CD1c-positive myeloid dendritic cell (primary cell): ENCODE data around the gene RUFY3.
"Not testable (repeated sequence)": the region's sequence is repeated elsewhere in the genome, so short reads cannot be mapped to it uniquely, and the experiment has no call there.

Experiments used
- DNase-seq: peaks from one replicate; pipeline ENCODE4 v3.0.0-alpha.2; 2016; ENCODE audit errors: extremely low spot score

The RUFY3 gene, protein sequence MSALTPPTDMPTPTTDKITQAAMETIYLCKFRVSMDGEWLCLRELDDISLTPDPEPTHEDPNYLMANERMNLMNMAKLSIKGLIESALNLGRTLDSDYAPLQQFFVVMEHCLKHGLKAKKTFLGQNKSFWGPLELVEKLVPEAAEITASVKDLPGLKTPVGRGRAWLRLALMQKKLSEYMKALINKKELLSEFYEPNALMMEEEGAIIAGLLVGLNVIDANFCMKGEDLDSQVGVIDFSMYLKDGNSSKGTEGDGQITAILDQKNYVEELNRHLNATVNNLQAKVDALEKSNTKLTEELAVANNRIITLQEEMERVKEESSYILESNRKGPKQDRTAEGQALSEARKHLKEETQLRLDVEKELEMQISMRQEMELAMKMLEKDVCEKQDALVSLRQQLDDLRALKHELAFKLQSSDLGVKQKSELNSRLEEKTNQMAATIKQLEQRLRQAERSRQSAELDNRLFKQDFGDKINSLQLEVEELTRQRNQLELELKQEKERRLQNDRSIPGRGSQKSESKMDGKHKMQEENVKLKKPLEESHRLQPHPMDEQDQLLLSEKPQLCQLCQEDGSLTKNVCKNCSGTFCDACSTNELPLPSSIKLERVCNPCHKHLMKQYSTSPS

DNA sequence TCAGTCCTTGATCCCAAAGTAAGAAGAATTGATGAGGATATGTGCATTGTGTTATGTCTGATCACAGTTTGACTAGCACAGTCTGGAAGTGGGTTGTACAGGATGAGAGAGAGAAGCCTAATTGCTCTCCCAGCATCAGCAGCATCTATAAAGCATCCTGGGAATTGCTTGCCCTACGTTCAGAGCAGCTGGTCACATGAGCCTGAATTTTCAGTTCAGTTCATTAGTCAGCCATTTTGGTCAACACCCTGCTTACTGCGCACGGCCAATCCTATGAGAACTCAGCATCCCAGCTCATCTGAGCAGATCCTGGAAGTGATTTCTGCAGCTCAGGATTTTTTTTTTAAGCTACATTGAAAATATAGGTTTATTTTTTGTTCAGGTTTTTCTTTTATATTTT lies at the start of gene RUFY3:
Gene RUFY3 (plus strand): TSS at position 218 of the 400 bp plus-strand sequence. CDS start 610 bp downstream, outside the sequence.
- DNase-seq, result no peak

DNA sequence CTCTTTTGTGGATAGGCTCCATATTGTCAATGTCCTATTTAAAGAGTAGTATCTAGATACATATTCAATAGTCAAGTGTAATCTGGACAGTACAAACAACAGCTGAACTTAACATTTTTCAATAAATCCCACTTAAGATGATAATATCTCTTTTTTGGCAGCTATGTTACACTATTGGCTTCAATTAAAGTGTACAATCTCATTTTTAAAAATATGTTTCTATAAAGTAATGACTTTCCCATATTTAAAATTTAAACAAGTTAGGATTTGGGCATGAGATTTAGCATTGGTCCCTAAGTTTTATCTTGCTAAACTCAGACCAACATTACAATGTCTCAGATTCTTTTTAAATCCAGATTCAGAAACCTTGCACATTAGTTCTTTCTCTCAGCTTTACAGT lies 47.6 kb upstream of the RUFY3 start:
- no peak for DNase-seq

DNA sequence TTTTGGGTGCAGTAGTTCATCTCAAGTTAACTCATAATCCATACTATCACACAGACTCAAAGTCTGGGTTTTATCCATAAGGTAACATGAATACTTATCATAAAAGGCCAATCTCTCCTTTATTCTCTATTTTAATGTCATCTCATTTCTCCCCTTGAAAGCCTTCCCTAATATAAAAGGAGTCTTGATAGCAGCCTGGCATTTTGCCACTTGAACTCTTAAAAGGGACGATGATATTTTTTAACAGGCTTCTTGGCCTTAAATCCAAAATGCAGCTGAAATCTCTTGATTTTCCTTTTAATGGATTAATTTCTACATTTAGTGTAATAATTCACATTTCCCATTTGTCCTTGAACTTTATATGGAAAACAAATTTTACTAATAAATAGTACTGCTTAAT lies 47.0 kb upstream of the RUFY3 start:
- no peak for DNase-seq

DNA sequence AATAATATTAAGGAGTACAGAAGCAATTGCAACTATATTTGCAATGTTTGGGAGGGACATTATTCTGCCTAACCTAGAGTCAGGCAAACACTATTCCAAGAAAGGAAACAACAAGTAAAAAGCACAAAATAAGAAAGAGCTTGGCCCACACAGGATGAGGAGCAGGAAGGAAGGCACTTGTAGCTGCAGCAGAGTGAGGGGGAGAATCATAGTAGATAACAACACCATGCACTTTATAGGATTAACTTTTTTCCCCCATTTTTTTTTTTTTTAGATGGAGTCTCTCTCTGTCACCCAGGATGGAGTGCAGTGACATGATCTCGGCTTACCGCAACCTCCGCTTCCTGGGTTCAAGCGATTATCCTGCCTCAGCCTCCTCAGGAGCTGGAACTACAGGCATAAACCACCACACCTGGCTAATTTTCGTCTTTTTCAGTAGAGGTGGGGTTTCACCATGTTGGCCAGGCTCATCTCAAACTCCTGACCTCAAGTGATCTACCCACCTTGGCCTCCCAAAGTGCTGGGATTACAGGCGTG lies 45.1 kb upstream of the RUFY3 start:
- DNase-seq, result no peak

DNA sequence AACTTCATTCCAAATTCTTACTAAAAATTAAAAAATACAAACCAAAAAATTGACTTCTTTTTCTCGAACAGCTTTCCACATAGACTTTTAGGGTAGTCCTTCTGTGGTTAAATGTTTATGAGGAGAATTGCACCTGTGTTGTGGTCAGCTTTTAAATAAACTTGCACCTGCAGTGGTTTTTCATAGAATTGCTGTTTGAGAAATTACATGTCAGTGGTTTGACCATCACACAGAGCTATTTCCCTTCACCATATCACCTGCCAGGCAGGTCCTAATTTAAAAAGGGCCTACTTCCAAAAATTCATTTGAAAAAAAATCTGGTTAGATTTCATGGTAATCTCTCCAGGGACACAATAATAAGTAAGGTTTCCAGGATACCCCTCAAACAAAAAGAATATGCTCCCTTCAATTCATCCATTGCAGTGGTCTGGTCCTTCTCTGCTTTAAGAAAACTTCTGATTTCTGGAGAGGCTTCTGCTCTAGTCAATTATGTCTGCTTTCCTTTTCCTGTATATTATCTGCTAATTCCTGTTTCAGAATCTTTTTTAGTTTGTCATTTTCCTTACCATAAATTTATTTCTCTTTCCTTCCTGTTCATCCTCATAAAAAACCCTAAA lies 43.3 kb upstream of the RUFY3 start:
- no peak for DNase-seq

DNA sequence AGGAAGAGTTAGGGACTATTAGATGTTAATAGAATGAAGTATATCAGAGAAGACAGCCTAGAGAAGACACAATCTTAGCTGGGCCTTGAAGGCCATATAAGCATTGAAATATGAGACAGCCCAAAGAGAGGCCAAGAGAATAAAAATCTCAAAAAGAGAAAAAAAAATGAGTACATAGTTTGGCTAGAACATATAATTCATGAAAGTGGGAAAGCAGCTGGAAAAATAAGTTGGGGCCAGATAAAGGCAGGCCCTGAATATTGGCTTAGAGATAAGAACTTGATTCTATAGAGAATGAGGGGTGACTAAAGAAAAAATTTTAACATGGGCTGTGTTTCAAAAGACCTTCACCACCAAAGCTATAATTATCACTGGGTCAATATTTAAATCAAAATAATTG lies 40.8 kb upstream of the RUFY3 start:
- DNase-seq, result no peak

DNA sequence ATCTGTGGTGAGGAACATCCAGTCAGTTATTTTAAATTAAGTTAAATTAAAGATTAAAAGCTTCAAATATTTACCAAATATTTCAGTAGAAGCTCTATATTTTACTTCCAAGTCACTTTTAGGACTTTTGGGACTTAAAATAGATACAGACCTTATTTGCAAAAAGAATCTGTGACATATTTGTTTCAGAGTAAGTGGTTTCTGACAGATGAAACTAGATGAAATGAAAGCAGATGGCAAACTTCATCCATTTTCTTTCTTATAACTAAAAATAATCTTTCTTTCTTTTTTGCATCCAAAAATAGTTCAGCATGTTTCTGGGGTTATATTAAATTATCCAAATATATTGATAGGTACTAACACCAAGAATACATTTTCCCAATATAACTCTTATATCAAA lies 40.1 kb upstream of the RUFY3 start:
- no peak for DNase-seq

DNA sequence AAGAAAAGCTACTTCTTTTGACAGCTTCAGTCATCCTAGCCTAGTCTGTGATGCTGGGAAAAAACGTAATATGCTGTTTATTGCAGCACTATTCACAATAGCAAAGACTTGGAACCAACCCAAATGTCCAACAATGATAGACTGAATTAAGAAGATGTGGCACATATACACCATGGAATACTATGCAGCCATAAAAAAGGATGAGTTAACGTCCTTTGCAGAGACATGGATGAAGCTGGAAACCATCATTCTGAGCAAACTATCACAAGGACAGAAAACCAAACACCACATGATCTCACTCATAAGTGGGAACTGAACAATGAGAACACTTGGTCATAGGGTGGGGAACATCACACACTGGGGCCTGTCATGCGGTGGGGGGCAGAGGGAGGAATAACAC lies 39.6 kb upstream of the RUFY3 start:
- not testable (repeated sequence) for DNase-seq

DNA sequence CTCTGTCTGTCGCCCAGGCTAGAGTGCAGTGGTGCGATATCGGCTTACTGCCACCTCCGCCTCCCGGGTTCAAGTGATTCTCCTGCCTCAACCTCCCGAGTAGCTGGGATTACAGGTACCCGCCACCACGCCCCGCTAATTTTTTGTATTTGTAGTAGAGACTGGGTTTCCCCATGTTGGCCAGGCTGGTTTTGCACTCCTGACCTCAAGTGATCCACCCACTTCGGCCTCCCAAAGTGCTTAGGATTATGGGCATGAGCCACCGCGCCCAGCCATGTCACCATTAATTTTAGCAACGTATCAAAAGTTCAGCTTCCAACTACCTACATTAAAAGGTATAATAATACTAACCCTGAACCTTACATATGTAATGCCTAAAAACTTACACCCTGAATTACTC lies 34.4 kb upstream of the RUFY3 start:
- no peak for DNase-seq

DNA sequence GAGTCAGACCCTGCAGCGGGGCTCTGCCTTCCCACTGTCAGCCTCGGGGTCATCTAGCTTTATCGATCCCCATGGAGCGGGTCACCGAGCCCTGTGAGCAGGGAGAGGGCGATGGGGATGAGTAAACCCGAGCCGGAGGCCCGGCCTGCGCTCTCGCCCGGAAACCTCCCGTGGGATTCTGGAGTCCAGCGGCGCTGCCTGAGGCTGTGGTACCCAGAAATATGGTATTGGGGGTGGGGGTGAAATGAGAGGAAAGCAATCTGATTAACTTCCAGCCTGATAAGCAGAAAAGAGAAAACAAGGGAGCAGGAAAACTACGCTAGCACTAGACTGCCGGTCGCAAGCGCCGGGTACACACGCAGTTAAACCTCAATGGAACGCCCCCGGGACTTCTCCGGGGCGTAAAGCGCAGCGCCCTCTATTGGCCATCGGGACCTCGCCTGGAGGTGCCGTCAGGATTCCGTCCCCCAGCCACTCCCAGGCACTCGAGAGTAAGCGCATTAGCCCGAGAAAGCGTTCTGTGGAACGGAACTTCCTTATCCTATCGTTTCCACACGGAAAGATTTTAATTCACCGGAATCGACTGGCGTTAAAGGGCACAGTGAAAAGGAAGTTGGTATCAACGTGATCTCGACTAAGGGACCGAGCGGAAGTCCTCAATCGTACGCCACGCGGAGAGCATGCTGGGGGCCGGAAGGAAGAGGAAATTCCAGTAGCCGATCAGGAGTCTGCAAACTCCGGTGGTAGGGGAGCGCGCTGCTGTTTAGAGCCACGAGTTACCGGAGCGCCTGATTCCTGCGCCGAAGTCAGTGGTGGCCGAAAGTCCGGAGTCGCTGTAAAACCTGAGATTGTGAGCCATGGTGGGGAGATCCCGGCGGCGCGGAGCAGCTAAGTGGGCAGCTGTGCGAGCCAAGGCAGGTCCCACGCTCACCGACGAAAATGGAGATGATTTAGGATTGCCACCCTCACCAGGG lies 33.7 kb upstream of the RUFY3 start, which contains the start of gene UTP3:
Gene UTP3 (plus strand): TSS at position 712 of the 974 bp plus-strand sequence. CDS start 146 bp downstream, at position 858.
- DNase-seq, result peak; percentile 98

DNA sequence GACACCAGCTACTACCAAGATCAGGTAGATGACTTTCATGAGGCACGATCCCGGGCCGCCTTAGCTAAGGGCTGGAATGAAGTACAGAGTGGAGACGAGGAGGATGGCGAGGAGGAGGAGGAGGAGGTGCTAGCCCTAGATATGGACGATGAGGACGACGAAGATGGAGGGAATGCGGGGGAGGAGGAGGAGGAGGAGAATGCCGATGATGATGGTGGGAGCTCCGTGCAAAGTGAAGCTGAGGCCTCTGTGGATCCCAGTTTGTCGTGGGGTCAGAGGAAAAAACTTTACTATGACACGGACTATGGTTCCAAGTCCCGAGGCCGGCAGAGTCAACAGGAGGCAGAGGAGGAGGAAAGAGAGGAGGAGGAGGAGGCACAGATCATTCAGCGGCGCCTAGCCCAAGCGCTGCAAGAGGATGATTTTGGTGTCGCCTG lies 33.0 kb upstream of the RUFY3 start:
- no peak for DNase-seq

DNA sequence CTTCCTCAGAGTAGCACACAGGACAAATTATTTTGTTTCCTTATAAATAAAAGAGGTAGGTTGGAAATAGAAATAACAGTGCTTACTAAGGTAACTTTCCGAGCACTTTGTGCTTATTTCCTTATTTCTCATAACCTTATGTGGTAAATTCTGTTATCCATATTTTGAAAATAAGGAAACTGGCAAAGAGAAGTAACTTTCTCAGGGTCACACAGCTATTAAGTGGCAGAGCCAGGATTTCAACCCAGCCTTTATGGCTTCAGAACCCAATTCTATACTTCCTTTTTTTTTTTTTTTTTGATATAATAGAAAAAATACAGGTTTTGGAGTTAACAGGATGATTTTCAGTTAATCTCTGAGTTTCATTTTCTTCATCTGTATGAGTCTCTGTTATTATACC lies 30.1 kb upstream of the RUFY3 start:
- peak; percentile 78 for DNase-seq

DNA sequence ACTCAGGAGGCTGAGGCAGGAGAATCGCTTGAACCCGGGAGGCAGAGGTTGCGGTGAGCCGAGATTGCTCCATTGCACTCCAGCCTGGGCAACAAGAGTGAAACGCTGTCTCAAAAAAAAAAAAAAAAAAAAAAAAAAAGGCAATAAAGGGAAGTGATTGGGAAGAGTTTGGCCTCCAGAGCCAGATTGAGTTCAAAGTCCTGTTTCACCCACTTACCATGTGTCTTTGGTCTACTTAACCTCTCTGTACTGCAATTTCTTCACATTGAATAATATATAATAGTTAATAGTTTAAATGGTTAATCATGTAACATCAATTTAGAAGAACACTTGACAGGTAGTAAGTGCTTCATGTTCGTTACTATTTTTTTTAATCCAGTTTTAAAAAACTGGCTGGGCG lies 27.1 kb upstream of the RUFY3 start:
- DNase-seq, result not testable (repeated sequence)

DNA sequence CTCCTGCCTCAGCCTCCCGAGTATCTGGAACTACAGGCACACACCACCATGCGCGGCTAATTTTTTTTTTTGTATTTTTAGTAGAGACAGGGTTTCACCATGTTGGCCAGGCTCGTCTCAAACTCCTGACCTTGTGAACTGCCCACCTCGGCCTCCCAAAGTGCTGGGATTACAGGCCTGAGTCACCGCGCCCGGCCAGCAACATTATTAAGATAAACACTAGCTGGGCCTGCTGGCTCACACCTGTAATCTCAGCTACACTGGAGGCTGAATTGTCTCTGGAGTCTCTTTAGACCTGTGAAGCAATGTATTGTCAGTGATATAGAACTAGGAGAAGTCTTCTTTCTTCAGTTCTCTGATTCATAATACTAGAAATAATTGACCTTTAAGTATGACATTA lies 23.3 kb upstream of the RUFY3 start:
- DNase-seq, result not testable (repeated sequence)

DNA sequence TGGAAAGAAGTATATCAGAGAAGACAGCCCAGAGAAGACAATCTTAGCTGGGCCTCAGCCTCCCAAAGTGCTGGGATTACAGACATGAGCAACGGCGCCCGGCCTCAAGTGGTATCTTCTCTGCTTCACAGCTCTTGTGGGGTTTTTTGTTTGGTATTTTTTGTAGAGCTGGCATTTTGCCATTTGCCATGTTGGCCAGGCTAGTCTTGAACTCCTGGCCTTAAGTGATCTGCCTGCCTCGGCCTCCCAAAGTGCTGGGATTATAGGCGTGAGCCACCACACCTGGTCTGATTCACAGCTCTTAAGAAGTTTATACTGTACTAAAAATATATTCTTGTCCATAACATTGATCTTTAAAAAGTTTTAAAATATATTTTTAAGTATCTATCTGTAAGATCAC lies 21.1 kb upstream of the RUFY3 start:
- no peak for DNase-seq

DNA sequence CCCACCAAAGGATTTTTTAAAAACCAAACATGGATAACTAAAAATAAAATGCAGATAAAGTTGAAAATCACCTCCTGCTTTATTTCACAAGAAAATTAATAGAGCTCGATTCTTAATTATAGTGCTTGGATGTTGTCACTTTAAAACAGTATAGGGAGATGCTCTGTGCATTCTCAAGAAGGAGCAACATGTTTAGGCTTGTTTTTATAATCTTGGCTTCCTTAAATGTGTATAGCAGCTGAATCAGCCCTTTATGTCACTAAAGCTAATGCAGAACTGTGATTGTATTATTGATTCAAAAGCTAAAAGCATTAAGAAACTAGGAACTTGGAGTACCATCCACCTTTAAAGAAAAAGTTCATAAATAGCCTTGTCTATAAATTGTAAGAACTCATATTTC lies 20.5 kb upstream of the RUFY3 start:
- no peak for DNase-seq

DNA sequence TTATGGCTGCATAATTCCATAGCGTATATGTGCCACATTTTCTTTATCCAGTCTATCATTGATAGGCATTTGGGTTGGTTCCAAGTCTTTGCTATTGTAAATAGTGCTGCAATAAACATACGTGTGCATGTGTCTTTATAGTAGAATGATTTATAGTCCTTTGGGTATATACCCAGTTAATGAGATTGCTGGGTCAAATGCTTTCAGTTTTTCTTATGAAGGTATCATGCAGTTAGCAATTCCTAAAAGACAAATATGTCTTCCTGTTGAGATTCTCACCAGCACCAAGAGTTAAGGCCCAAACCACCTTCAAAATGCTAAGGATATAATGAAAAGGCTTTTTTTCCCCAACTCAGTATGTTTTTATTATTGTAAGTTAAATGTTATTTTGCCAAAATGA lies 19.2 kb upstream of the RUFY3 start:
- not testable (repeated sequence) for DNase-seq

DNA sequence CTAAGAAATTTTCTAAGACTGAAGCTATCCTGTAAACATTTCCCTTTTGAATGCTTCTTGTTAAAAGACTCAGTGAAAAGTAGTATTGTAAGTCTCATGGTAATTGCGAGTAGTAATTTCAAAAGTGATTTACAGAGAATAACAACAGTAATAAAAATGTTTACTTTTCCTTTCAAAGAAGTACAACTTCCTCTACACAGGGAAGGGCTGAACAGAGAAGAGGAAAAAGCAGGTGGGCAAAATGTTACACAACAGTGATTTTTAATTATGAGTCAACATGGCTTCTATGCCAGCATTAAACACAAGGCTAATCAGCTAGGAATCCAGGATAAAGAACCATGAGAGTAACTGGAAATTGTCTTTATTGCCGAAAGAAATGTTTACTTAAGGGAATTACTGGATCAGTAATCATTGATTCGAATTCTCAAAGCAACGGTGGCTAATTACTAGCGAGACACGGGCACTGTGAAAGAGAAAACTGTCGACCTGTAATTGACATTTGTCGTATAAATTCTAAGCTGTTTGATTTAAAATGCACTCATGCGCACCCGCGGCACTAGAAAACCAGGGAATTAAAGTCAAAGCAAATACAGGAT lies 18.0 kb upstream of the RUFY3 start:
- DNase-seq, result peak; percentile 29

DNA sequence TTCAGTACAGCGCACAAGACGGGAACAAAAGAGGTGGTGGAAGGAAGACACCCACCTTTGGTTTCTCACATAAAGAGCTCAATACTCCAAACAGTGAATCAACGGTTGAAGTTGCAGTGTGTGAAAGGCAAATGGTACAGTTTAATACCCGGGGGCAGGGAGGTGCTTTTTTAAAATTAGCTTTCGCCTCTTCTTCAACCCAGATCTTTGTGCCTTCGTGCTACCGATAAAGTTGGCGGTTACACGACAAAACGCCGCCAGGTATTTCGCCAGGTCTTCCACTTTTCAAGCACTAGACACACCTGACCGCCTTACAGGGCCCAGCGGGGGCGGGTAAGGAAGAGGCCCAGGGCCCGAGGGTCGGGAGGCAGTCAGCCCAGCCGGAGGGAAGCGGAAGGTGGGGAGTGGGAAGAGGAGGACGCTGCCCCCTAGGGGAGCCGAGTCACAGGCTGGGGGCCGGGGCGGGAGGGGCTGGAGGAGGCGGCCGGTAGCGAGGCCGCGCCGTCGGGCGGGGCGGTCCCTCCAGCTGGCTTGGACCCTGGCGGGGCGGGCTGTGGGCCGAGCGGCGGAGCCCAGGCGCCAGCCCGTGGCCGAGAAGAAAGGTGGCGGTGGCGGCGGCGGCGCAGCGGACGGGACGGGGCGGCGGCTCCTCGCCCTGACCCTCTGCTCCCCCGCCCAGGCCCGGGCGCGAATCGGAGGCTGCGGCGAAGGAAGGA lies 17.4 kb upstream of the RUFY3 start:
- DNase-seq, result peak; percentile 75

DNA sequence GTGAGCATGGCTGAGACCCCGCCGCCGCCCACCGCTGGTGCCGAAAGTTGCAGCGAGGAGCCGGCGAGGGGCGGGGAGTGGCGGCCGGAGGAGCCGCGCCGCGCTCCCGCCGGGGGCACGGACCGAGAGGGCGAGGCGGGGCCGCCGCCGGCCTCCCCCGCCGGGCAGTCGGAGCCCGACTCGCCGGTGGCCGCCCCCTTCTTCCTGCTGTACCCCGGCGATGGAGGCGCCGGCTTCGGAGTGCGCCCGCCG lies 16.9 kb upstream of the RUFY3 start:
- peak; percentile 32 for DNase-seq
